ENCODE measurements around the gene MTERF1. TPM values are rescaled to one million over a fixed set of nuclear protein-coding genes. Genes with fewer than 3 reads are reported as not detected.

MTERF1 gene
- total RNA-seq, 1 experiment from 2014 or later, result 13.1 TPM

GRCh38 chr7:91912494-91912893 lies 32.0 kb upstream of the MTERF1 start (continued):
- no peak for TF ChIP-seq REST (IDR thresholded peaks at IDR 0.05; ENCODE audit: low read depth)

DNA sequence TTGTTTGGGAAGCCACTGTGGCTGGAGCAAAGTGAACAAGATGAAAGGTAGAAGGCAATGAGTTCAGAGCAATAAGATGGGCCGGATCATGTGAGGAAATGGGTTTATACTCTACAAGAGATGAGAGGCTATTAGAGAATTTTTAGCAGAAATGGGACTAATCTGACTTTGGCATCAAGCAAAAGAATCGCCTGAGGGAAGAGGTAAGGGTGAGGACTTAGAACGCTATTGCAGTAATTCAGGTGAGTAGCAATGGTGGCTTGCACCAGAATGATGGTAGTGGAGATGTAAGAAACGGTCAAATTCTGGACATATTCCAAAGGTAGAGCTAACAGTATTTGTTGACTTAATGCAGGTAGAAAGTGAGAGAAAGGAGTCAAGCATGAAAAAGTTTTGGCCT lies 30.6 kb upstream of the MTERF1 start:
- Histone ChIP-seq H3K9ac (ENCODE audit: low read length) (no peak overlapping the region), H3K4me2 (ENCODE audit: low read length) (no peak overlapping the region), H3K36me3 (ENCODE audit: control insufficient read depth in 1 of 2, insufficient read depth in 2 of 2, low read length in 2 of 2) (no peaks in the 10 kb centered on the region), H3K9me2 (ENCODE audit: insufficient read depth) (no peaks in the 10 kb centered on the region), H3K79me2 (ENCODE audit: insufficient read depth, low read length) (no peaks in the 10 kb centered on the region), H4K20me1 (ENCODE audit: insufficient read depth) (no peaks in the 10 kb centered on the region), H3K27ac (ENCODE audit: low read depth, low read length) (no peak overlapping the region), H3K9me3 (ENCODE audit: control insufficient read depth in 1 of 2, insufficient read depth in 1 of 2, low read depth in 1 of 2, low read length in 2 of 2) (no peaks in the 10 kb centered on the region), H3K27me3 (ENCODE audit: insufficient read depth, low read length) (no peaks in the 10 kb centered on the region), H3K4me1 (ENCODE audit: control insufficient read depth in 1 of 2, insufficient read depth in 2 of 2, low read length in 2 of 2) (no peaks in the 10 kb centered on the region), H2AFZ (ENCODE audit: low read depth, low read length, poor library complexity, severe bottlenecking) (no peak overlapping the region), H3K4me3 (replicated peaks in 1 of 2; ENCODE audit: low read depth in 1 of 2, low read length in 2 of 2) (no peak overlapping the region)
- no TSS peak for BruUV-seq (replicated peaks)
- intact Hi-C loops (cut with micrococcal nuclease), result no loop called here
- ChIA-PET CTCF (no interaction called here), POLR2A (no interaction called here), RAD21 (ENCODE audit: low non-redundant PET in 1 of 2, low total read pairs in 2 of 2, uncharacterized antibody in 2 of 2, unreplicated experiment in 2 of 2) (no interaction called here)
- TF ChIP-seq EZH2phosphoT487 (IDR thresholded peaks at IDR 0.05; ENCODE audit: borderline replicate concordance) (no peak), YY1 (IDR thresholded peaks at IDR 0.05; ENCODE audit: extremely low read depth, insufficient replicate concordance, low read depth, low read length) (no peak), RAD21 (IDR thresholded peaks at IDR 0.05; ENCODE audit: low read depth) (no peak), ZFX (IDR thresholded peaks at IDR 0.05) (no peak), CTCF (IDR thresholded peaks at IDR 0.05 in 2 of 3, conservative IDR thresholded peaks at IDR 0.05 in 1 of 3; ENCODE audit: borderline replicate concordance in 1 of 3, insufficient read depth in 1 of 3, low read depth in 2 of 3, low read length in 2 of 3) (no peak), ELF1 (IDR thresholded peaks at IDR 0.05; ENCODE audit: borderline replicate concordance, low read depth) (no peak), MAX (IDR thresholded peaks at IDR 0.05) (no peak), REST (IDR thresholded peaks at IDR 0.05; ENCODE audit: low read depth) (no peak), FOSL1 (IDR thresholded peaks at IDR 0.05; ENCODE audit: low read depth) (no peak), SP1 (IDR thresholded peaks at IDR 0.05; ENCODE audit: low read depth) (no peak), ZNF274 (IDR thresholded peaks at IDR 0.05; ENCODE audit: low read depth, low read length) (no peak), POLR2A (IDR thresholded peaks at IDR 0.05; ENCODE audit: borderline replicate concordance, extremely low read depth, insufficient read depth, insufficient read length) (no peak), EGR1 (IDR thresholded peaks at IDR 0.05; ENCODE audit: low read depth) (no peak)
- ATAC-seq (no peak), DNase-seq (ENCODE audit: low read depth, low spot score) (no peak)
